Panc1 (cell line): ENCODE measurements around the gene SRC.

Source experiments
- POLR2AphosphoS5 ChIP-seq: IDR thresholded peaks from 2 replicates; pipeline ENCODE4 v1.6.1; 2012; ENCODE audit warnings: mild to moderate bottlenecking, low read depth, low read length, moderate library complexity
- SIN3A ChIP-seq: IDR thresholded peaks from 2 replicates; pipeline ENCODE4 v1.6.1; 2012; ENCODE audit warnings: low read depth, mild to moderate bottlenecking, low read length, moderate library complexity, borderline replicate concordance; ENCODE audit not compliant: insufficient read depth
- TF ChIP-seq, protein P1 (sequence below): fragments of 450-650 bp; IDR thresholded peaks from 2 replicates; pipeline ENCODE4 v1.5.1; 2017; ENCODE audit warnings: mild to moderate bottlenecking
- TF ChIP-seq, protein P2 (sequence below), 2 experiments: IDR thresholded peaks; 2 replicates each; pipeline ENCODE4 v1.6.1; 2011 to 2012; ENCODE audit warnings: low read depth in 2 of 2, control low read depth in 1 of 2, low read length in 1 of 2, mild to moderate bottlenecking in 1 of 2, moderate library complexity in 1 of 2; ENCODE audit not compliant: insufficient read depth in 1 of 2

DNA sequence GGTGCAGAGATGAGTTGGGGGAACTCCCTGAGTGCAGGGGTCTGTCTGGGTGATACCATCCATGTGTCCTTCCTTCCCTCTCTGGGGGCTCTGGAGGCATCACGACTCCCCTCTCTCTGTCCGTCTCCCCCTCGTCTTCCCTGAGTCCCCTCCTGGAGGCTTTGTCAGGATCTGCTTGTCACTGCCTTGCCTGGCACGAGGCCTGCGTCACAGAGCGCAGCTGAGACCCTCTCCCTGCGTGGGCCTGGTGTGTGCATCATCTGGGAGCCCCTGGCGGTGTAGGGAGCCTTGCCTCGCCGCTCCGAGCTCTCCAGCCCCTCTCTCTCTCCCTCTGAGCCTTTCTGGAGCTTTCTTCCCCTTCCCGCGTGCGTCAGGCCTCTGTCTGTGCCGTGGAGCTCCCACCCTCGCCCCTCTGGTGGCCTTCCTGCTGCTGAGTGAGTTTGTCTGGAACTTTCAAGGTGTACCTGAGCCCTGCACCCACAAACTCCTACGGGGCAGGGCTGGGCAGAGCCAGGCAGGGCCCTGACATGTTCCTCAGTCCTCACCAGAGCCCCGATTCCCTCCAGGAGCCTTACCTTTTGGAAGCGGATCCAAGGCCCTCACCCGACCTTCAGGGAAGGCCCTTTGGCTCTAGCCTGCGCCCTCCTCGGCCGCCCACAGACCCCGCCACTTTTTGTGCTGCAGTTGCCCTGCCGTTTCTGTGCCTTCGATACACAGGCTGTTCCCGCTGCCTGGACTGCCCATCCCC lies 70.3 kb downstream of the SRC start:
- TF ChIP-seq, protein P1, sequence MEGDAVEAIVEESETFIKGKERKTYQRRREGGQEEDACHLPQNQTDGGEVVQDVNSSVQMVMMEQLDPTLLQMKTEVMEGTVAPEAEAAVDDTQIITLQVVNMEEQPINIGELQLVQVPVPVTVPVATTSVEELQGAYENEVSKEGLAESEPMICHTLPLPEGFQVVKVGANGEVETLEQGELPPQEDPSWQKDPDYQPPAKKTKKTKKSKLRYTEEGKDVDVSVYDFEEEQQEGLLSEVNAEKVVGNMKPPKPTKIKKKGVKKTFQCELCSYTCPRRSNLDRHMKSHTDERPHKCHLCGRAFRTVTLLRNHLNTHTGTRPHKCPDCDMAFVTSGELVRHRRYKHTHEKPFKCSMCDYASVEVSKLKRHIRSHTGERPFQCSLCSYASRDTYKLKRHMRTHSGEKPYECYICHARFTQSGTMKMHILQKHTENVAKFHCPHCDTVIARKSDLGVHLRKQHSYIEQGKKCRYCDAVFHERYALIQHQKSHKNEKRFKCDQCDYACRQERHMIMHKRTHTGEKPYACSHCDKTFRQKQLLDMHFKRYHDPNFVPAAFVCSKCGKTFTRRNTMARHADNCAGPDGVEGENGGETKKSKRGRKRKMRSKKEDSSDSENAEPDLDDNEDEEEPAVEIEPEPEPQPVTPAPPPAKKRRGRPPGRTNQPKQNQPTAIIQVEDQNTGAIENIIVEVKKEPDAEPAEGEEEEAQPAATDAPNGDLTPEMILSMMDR = no peak
- TF ChIP-seq POLR2AphosphoS5 (no peak), SIN3A (no peak)
- TF ChIP-seq, protein P2, sequence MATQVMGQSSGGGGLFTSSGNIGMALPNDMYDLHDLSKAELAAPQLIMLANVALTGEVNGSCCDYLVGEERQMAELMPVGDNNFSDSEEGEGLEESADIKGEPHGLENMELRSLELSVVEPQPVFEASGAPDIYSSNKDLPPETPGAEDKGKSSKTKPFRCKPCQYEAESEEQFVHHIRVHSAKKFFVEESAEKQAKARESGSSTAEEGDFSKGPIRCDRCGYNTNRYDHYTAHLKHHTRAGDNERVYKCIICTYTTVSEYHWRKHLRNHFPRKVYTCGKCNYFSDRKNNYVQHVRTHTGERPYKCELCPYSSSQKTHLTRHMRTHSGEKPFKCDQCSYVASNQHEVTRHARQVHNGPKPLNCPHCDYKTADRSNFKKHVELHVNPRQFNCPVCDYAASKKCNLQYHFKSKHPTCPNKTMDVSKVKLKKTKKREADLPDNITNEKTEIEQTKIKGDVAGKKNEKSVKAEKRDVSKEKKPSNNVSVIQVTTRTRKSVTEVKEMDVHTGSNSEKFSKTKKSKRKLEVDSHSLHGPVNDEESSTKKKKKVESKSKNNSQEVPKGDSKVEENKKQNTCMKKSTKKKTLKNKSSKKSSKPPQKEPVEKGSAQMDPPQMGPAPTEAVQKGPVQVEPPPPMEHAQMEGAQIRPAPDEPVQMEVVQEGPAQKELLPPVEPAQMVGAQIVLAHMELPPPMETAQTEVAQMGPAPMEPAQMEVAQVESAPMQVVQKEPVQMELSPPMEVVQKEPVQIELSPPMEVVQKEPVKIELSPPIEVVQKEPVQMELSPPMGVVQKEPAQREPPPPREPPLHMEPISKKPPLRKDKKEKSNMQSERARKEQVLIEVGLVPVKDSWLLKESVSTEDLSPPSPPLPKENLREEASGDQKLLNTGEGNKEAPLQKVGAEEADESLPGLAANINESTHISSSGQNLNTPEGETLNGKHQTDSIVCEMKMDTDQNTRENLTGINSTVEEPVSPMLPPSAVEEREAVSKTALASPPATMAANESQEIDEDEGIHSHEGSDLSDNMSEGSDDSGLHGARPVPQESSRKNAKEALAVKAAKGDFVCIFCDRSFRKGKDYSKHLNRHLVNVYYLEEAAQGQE (IDR thresholded peaks at IDR 0.05; ENCODE audit: insufficient read depth in 1 of 2, low read depth in 2 of 2, low read length in 1 of 2) = no peak
